ENCODE results near the gene FAM216A. TPM values are rescaled to one million over a fixed set of nuclear protein-coding genes. Genes with fewer than 3 reads are reported as not detected.

The FAM216A gene
- total and polyA plus RNA-seq, 2 of the 4 experiments (the other 2 are of a cell fraction) = 14.0 to 31.1 TPM

DNA sequence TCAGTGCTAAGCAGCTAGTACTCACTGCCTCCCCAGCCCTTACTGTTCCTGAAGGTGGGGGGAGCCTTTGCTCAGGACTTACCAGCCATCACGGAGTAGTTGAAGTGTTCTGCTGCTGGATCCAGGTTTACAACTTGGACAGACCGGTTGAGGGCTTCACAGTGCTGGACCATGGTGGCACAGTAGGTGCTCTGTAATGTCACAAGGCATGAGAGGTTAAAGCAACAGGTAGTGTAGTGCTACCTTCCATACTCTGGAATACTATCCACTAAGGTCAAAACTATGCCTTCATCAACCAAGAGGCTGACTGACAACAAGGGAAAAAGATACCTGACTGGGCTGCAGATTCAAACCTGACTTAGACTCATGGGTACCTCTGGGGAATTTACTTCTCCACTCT, 3.6 kb upstream of the FAM216A start:
- Histone ChIP-seq H4K91ac (ENCODE audit: insufficient read depth, low read depth, low read length) (no peak overlapping the region), H3K56ac (ENCODE audit: extremely low read depth, insufficient read depth, low read length) (no peak overlapping the region), H3K27ac (ENCODE audit: insufficient read depth, low read length) (no peak overlapping the region), H3K9me3 (ENCODE audit: control insufficient read depth, insufficient read depth, low read length) (no peaks in the 10 kb centered on the region), H3K4me1 (ENCODE audit: control insufficient read depth, insufficient read depth, low read length) (peaks cover 3% of the 10 kb centered on the region; the same call in 1 of the 2 replicates), H4K20me1 (ENCODE audit: insufficient read depth, low read length) (peaks cover 3% of the 10 kb centered on the region), H2BK5ac (ENCODE audit: low read depth, low read length, poor library complexity, severe bottlenecking) (no peak overlapping the region), H2BK120ac (ENCODE audit: low read depth, low read length) (no peak overlapping the region), H3K9ac (ENCODE audit: low read depth, low read length) (no peak overlapping the region), H3K4me3 (ENCODE audit: insufficient read depth, low read depth, low read length) (no peak overlapping the region), H4K5ac (ENCODE audit: low read depth, low read length) (no peak overlapping the region), H3K14ac (replicated peaks; ENCODE audit: low read depth, low read length) (no peak overlapping the region), H3K79me1 (ENCODE audit: low read depth in 1 of 2, low read length in 2 of 2) (peaks cover 6 to 51% of the 10 kb centered on the region in 2 experiments), H3K9me1 (ENCODE audit: insufficient read depth, low read length) (no peaks in the 10 kb centered on the region), H2AFZ (replicated peaks; ENCODE audit: low read length, poor library complexity) (no peak overlapping the region), H3K4me2 (ENCODE audit: low read depth, low read length) (no peak overlapping the region), H3K4ac (ENCODE audit: low read depth, low read length) (no peak overlapping the region), H3K23ac (ENCODE audit: low read depth, low read length) (no peak overlapping the region), H2AK9ac (replicated peaks; ENCODE audit: low read depth, low read length, poor library complexity) (no peak overlapping the region), H2BK15ac (ENCODE audit: low read depth, low read length) (no peak overlapping the region), H2AK5ac (ENCODE audit: low read depth, low read length) (no peak overlapping the region), H3K36me3 (ENCODE audit: control insufficient read depth, insufficient read depth, low read length) (peaks cover 9% of the 10 kb centered on the region), H2BK20ac (ENCODE audit: low read depth, low read length) (no peak overlapping the region), H3K18ac (ENCODE audit: low read depth, low read length) (no peak overlapping the region), H4K8ac (ENCODE audit: low read depth in 2 of 2, low read length in 2 of 2) (no peak overlapping the region), H3K27me3 (ENCODE audit: control insufficient read depth, insufficient read depth, low read length) (no peaks in the 10 kb centered on the region)
- 100% methylated on average over 1 of the region's 2 CpGs; no CpG with 5 or more reads in 1 of the 2 experiments for WGBS, 2 experiments (ENCODE audit: extremely low coverage in 2 of 2, insufficient read length in 1 of 2)
- POLR2A ChIA-PET (ENCODE audit: unreplicated experiment) = no interaction called here
- CTCF ChIA-PET = no interaction called here
- intact Hi-C loops (cut with micrococcal nuclease) = no loop called here
- ATAC-seq (ENCODE audit: low read depth) (no peak), DNase-seq (no peak)
- dilution Hi-C loops (cut with HindIII; ENCODE audit: low sequenced_read_pairs, unreplicated experiment) = no loop called here
- in situ Hi-C loops (cut with MboI; ENCODE audit: low sequenced_read_pairs) = no loop called here
- BruUV-seq (replicated peaks) = no TSS peak
- TF ChIP-seq RFX5 (IDR thresholded peaks at IDR 0.05; ENCODE audit: low read depth, low read length) (no peak), NFE2L2 (IDR thresholded peaks at IDR 0.05; ENCODE audit: low read depth, low read length) (no peak), CHD1 (IDR thresholded peaks at IDR 0.05; ENCODE audit: low read depth, low read length) (no peak), POLR2A (IDR thresholded peaks at IDR 0.05; ENCODE audit: low read depth, low read length) (no peak), RCOR1 (IDR thresholded peaks at IDR 0.05; ENCODE audit: insufficient replicate concordance, low read length) (no peak), MAZ (IDR thresholded peaks at IDR 0.05; ENCODE audit: borderline replicate concordance, low read depth, low read length) (no peak), SMC3 (IDR thresholded peaks at IDR 0.05; ENCODE audit: low read depth, low read length) (no peak), CEBPB (IDR thresholded peaks at IDR 0.05; ENCODE audit: low read depth, low read length) (no peak), RAD21 (IDR thresholded peaks at IDR 0.05; ENCODE audit: low read length) (no peak), BHLHE40 (IDR thresholded peaks at IDR 0.05; ENCODE audit: low read depth, low read length) (no peak), MXI1 (IDR thresholded peaks at IDR 0.05; ENCODE audit: borderline replicate concordance, low read depth, low read length) (no peak), MAFK (IDR thresholded peaks at IDR 0.05; ENCODE audit: low read depth, low read length) (no peak)
- TF ChIP-seq, protein P1, sequence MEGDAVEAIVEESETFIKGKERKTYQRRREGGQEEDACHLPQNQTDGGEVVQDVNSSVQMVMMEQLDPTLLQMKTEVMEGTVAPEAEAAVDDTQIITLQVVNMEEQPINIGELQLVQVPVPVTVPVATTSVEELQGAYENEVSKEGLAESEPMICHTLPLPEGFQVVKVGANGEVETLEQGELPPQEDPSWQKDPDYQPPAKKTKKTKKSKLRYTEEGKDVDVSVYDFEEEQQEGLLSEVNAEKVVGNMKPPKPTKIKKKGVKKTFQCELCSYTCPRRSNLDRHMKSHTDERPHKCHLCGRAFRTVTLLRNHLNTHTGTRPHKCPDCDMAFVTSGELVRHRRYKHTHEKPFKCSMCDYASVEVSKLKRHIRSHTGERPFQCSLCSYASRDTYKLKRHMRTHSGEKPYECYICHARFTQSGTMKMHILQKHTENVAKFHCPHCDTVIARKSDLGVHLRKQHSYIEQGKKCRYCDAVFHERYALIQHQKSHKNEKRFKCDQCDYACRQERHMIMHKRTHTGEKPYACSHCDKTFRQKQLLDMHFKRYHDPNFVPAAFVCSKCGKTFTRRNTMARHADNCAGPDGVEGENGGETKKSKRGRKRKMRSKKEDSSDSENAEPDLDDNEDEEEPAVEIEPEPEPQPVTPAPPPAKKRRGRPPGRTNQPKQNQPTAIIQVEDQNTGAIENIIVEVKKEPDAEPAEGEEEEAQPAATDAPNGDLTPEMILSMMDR (conservative IDR thresholded peaks at IDR 0.05; ENCODE audit: low read depth, low read length) = no peak
- TF ChIP-seq, protein P2, sequence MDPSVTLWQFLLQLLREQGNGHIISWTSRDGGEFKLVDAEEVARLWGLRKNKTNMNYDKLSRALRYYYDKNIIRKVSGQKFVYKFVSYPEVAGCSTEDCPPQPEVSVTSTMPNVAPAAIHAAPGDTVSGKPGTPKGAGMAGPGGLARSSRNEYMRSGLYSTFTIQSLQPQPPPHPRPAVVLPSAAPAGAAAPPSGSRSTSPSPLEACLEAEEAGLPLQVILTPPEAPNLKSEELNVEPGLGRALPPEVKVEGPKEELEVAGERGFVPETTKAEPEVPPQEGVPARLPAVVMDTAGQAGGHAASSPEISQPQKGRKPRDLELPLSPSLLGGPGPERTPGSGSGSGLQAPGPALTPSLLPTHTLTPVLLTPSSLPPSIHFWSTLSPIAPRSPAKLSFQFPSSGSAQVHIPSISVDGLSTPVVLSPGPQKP (IDR thresholded peaks at IDR 0.05; ENCODE audit: borderline replicate concordance, low read depth, low read length) = no peak
- TF ChIP-seq, protein P3, sequence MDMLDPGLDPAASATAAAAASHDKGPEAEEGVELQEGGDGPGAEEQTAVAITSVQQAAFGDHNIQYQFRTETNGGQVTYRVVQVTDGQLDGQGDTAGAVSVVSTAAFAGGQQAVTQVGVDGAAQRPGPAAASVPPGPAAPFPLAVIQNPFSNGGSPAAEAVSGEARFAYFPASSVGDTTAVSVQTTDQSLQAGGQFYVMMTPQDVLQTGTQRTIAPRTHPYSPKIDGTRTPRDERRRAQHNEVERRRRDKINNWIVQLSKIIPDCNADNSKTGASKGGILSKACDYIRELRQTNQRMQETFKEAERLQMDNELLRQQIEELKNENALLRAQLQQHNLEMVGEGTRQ (IDR thresholded peaks at IDR 0.05; ENCODE audit: low read depth, low read length) = no peak

Data from IMR-90 (cell line).